HG03342 (cell line): Measurements from ENCODE around the gene HOXA9.
A peak's percentile ranks its signal among the peaks of the same experiment; 100 is the strongest.

ENCODE experiments used
- ATAC-seq: cut with Tn5 transposase; IDR thresholded peaks from one replicate; pipeline ENCODE4 v1.9.1; 2021; ENCODE audit warnings: mild to moderate bottlenecking, moderate library complexity; ENCODE audit not compliant: unreplicated experiment

Gene HOXA9

DNA sequence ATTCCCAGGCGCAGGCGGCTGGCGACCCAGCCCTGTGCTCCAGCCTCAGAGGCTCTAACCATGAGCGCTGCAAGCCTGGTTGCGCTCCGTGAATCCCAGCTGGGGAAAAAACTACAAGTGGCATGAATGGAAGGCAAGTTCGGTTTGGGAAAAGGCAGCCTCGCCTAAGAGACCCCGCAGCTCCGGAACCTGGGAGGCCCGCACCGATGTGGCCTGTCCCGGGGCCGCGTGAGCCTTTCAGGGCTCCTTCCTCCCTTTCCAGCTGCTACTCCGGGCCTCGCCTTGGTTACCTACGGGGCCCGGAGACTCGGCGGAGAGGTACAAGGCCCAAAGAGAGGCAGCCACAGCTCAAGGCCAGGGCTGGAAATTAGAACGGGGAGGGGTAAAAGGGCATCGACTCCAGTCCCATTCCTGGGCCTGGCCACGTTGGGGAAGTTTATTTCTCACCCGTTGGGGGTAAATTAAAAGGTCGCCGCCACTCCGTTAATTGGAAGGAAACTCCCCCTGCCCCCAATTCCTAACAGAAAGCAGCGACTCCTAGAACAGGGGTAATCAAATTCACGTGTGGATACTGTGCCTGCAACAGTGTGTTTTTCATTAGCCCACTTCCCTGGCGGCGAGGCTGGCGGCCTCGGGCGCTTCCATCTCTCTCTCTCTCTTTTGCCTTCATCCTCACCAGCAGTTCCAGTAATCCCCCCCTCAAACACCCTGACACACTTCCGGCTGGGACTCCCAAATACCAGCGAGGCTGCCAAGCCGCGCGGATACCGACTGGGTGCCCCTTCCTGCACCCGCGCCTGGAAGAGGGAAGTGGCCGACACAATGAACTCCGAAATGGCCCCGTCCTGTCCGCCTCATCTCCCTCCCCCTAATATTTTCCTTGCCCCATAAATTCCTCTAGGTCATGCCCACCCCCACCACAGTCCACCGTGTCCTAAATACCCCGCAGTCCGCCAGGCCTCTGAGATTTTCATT is 1.5 kb upstream of the HOXA9 start:
- ATAC-seq: no peak

DNA sequence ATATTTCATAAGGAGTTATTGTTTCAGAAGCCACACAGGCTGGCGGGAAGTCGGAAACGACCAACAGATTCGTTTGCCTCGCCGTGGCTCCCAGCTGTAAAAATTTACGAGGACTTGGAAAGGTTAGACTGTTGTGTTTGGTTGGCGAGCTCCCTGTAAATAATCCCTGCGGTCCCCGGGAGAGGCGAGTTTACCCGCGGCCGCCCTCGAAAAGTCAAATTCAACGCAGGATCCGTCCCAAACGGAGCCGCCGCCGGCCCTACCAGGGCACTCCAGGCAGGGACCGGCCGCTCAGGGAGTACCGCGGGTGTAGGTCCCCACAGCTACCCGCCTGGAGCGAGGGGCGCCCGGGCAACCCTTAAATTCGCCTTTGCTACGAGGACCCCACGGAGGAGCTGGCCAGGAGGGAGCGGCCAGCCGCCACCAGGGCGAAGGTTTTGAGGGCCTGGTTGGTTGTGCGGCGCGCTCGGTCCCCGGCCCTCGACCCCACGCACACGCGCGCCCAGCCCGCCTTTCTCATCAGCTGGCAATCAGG is 726 bp upstream of the HOXA9 start:
- no peak for ATAC-seq

DNA sequence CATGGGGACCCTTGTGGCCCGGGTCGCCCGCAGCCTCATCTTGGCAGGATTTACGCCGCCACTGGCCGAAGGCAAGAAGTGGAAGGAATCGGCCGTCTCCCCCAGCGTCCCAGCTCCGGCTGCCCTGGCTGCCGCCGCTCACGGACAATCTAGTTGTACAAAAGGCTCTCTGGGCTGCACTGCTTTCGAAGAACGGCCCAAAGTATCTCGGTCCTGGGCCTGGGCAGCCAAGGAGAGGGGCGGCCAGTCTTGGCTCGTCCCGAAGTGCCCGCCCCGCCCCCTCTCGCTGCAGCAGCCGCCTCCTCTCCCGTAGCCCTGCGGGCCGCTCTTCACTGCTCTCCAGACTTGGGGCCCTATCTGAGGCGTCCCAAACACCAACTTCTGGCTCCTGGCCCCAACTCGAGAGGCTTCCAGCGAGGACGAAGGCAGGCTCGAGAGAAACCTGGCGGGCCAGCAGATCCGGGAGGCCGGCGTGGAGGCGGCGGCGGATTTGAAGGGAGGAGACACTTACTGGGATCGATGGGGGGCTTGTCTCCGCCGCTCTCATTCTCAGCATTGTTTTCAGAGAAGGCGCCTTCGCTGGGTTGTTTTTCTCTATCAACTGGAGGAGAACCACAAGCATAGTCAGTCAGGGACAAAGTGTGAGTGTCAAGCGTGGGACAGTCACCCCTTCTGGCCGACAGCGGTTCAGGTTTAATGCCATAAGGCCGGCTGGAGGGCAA is 809 bp downstream of the HOXA9 start:
- no peak for ATAC-seq

DNA sequence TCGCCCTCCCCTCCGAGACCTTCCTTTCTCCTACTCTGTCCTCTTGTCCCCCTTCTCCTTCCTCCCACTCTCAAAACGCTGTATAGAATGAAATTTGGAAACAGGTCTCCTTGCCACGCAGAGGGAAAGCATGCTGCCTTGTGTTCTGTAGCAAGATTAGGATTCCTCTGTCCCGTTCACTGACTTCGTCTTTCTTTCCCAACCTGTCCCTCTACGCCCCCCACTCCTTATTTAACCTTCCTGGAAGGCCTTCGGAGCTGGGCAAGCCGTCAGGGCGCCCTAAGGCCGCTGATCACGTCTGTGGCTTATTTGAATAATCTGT is 1.3 kb downstream of the HOXA9 start:
- no peak for ATAC-seq

DNA sequence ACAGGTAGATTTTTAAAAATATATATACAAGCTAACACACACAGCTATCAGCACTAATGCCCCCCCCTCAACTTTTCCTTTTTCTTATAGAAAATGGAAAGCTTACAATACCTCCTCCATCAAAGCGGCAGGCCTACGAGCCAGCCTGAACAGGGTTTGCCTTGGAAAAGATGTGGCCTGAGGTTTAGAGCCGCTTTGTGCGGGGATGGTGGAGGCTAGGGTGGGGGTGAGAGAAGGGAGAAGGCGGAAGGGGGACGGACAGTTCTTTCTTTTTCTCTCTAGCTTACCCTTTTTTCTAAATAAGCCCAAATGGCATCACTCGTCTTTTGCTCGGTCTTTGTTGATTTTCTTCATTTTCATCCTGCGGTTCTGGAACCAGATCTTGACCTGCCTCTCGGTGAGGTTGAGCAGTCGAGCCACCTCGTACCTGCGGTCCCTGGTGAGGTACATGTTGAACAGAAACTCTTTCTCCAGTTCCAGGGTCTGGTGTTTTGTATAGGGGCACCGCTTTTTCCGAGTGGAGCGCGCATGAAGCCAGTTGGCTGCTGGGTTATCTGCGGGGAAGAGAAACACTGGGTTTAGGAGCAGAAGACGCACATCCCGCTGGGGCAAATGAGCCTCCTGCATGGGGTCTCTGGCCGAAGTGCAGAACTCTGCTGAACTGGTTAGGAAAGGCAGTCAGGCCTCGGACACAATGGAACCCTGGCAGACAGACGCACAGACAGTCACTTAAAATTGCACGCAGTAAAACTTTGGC is 1.9 kb downstream of the HOXA9 start:
- no peak for ATAC-seq

DNA sequence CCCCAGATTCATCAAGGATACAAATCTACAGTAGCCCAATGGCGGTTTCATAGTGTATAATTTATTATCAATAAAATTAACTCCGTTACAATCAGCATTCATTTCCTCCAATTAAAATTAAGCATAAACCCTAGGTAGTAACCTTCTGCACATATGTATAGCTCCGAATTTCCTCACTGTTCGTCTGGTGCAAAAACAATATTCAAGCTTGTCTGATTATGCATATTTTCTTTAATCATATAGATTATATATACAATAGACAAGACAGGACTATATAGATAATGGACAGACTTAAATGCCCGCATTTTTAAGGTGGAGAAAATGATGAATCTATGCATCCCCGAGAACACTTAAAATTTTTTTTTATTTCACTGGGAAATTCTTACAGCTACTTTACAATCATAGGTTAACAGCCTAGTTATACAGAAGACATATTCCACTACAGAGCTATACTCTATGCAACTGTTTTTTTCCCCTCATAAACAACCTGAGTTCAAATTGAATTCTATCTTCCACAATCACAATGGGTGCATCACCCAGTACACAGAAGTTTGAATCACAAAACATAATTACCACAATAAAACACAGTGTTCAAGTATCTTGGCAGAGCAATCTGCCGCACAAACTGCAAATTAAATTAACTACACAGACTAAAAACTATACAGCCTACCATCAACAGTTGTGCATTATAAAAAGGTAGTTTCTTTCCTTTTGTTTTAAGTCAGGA is 2.6 kb downstream of the HOXA9 start:
- no peak for ATAC-seq

DNA sequence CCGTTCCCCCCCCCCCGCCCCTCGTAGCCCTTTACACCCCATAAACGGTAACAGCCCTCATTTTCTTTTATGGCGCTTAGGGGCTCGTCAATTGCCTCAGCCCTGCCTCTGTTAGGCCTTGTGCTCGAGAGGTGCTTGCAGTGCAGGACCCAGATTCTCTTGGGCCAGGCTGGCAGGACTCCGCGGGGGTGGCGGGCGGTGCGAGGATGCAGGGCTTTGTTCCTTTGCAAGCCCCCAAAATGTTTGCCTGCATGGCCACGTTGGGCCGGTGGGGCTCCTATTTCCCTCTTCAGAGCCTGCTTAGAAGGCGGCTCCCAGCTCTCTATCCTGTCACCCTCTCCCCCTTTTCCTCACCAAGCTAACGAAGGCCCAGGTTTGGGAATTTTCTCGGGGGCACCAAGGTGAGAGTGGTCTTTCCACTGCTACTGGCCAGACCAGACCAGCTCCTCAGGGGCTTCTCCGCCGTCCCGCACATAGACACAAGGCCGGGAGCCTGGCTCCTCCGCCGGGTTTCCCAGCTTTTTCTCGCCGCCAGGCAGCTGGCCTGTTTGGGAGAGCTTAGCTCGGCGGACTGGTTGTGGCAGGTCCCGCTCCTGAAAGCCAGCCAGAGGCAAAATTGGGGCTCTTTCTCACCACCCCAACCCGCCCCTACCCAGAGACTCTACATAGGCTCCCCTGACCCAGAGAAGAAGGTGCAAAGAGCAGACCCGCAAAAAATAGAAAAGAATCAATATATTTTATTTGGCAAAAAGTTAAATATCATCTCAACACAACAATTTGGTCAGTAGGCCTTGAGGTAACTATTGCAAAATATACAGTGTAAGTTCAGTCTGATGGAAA is 3.4 kb downstream of the HOXA9 start:
- ATAC-seq: no peak

DNA sequence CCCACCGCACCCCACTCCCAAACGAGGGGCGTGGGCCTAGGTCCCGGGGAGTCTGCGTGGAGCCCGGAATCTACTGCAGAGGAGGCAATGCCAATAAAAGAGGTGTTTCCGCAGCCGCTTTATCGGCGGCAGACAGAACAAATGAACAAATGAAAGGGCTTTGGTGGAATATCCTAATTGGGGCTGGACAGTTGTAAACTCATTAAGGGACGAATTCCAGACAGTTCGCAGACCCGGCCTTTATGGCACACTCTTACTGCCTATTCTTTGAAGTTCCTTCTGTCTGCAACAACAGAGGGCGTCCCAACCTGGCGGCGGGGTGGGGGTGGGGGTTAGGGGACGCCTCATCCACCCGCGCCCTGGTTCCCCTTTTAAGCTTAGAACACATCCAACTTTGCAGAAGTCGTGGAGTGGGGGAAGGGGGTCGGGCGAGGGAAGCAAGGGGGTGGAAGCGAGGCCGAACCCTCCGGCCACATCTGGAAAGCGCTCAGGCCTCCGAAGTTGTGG is 4.1 kb downstream of the HOXA9 start:
- ATAC-seq: no peak

DNA sequence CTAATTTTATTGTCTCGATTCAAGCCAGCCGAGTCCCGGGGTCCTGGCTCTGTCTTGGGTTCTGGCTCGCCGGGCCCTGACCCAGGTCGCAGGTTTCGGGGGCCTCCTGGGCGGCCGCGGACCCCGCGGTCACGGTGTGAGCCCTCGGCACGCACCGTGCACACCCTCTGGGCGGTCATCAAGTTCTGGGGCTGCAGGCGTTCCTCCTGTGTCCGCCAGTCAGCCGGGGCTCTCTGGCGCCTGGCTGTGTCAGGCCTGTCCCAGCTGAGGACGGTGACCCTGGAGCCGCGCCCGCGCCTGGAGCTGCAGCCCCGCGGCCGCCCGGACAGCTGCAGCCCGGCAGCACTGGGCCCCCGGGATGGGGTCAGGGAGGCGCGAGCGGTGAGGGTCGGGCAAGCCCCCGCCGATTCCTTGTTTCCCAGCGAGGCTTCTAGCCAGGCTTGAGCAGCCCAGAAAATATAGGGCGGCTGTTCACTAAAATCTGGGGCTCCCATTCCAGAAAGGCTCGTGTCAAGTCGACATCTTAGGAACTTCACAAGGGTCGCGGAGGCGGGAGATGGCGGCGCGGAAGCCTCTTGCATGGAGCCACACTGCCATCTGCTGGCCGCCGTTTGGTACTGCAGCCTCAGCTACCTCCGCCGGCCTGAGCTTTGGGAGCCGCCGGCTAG is 4.7 kb downstream of the HOXA9 start:
- peak; percentile 44 for ATAC-seq

DNA sequence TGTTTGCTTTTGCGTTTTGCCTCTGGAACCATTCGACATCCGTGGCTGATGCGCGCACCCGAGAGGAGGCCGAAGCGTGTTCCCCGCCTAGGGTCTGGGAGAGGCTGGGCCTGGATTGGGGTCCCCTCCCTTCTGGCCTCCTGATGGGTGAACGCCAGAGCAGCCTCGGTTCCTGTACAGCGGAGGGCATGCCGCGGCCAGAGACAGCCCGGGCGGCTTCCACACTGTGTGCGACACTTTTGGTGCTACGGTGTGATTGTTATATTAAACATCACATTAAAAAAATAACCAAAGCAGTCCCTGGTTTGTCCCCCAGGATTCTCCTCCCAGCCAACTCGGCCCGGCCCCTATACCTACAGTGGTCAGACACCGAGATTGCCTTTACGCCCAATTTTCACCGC is 5.2 kb downstream of the HOXA9 start:
- no peak for ATAC-seq

DNA sequence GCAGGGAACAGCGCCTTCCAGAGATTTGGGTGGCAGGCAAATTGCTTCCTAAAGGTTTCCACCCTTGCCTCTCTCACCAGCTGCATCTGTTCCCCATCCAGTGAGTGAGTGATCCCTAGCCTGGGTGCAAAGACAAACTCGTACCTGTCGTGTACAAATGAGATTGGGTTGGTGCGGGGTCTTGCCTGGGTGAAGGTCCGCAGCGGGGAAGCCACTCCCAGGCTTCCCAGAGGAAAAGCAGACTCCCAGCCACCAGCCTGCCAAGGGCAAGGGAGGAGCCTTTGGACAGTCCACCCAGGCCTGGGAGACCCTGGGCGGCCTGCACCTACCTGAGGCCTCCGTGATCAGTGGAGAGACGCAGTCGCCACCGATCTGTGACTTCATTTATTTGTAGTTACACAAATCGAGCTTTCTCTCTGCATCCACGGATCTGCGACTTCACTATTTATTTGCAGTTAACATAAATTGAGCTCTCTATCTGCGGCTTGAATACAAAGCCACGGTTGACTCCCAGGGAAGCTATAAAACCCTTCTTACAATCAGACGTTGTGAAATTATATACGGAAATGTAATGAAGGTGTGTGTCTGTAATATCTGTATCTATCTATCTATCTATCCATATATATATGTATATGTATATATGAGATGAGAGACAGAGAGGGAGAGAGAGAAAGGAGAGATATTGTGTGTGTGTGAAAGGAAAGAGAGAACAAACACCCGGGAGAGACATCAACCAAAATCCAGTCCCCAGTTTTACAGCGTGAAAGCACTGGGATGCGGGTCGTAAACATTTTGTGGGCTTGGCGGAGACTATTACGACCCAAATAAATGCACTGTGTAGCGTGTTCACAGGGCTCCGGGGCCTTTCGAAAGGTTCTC is 5.8 kb downstream of the HOXA9 start:
- ATAC-seq: no peak

DNA sequence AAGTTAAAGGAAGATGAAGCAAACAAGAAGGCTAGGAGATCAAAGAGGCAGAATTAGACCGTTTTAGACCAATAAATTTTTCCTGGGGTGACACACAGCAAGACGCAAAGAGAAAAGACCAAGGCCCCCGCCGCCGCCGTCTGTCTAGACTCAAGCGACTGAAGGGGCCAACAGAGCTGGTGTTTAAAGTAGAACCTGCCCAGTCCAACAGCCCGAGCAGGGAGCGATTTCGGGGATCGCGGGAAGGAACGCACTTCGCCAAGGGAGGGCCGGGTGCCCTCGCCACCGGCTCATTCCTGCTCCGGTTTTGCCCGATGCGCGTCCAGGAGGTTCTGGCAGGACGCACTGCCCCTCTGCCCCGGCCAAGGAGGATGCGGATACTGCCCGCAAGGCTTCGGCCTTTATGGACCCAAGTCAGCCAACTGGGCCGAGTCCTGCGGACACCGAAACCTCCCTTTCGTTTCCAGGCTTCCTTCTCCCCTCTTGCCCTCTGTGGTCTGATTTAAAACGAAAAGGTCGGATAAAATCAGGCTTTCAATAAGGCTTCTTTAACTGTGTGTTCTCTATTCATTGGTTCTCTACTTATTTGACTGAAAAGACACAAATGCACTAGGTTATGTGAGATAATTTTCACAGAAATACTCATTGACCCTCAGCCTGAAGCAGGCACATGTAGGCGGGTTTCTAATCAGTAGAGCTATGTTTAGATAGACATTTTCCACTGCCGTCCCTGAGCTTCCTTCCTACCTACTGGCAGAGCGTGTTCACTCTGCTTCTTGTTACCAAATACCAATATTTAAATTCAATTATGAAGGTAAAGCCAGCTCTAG is 6.7 kb downstream of the HOXA9 start:
- no peak for ATAC-seq

DNA sequence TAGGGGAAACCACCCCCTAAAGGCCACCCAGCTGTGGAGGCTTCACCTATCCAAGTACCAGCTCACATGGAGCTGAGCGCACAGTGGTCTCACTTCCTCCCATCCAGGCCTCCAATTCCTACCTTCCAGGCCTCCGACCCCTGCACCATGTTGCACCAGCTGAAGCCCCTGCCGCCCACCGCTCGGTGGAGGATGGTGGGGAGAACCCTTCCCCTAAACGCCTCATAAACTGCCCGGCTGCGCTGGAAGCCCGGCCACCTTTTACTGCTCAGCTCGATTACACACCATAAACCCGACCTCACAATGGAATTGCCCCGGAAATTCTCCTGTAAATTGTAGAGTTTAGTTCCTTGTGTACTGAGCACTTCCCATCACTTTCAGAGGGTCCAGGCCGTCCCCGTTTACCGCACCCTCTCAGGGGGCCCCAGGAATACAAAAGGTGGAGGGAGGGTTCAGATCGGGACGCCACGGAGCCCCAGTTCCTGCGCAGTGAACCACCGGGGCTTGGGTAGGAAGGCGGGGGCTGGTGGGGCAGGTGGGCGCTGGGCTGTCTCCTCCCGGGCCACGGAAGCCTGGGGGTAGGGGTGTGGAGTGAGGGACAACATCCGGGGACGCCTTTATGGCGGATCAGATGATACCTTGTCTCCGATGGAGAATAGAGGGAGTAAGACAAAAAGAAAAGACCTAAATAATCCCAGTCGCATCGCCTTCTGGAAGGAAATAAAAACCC is 7.5 kb downstream of the HOXA9 start:
- no peak for ATAC-seq

DNA sequence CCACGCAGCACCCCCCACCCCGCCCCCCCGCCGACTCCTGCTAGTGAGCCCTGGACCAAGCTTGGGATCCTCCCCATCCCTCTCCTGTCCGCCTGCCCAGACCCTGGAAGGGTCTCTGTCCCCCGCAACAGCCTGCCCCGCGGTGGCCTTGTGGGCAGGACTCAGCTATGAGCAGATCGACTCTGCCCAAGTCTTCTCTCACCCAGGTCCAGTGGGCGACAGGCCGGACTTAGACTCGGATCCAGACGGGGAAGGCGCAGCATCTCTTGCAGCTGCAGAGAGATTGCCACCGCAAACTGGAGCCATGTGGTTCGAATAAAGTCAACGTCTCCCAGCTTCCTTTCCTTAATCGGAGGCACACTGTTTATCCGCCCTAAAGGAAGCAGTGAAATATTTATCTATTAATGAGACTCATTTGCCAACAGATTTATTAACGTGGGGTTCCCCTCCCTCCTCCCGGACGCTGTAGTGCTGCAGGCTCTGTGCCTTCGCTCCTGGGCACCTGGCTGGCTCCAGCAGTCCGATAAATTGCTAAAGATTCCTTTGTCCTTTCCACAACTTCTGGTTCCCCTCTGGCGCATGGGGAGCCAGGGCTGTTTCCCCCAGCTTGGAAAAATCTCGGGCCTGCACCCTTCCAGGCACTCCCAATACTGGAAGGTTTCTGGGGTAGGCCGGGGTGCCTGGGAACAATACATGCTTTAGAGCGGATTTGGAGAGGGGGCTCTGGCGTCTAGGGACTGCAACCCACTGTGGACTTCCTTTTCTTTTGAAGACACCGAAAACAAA is 8.2 kb downstream of the HOXA9 start:
- ATAC-seq: no peak

DNA sequence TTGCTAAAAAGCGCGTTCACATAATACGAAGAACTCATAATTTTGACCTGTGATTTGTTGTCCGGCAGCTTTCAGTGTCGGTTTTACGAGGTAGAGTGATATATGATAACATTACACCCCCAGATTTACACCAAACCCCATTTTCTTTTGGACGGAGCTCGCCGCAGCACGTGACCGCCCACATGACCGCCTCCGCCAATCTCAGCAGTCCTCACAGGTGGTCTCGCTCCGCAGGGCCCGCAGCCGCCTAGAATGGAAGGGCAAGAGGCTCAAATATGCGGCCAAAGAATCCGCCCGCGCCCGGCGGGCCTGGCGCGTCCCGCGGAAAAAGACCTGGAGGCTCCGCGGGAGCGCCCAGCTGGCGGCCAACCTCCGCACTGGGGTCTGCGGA is 8.8 kb downstream of the HOXA9 start, which contains the start of gene HOXA7:
Gene HOXA7 (minus strand): TSS at position 168 of the 391 bp plus-strand sequence. CDS start 130 bp downstream, at position 38.
- no peak for ATAC-seq
